ENCODE results near the gene NOLC1.

- TF ChIP-seq, protein P1, sequence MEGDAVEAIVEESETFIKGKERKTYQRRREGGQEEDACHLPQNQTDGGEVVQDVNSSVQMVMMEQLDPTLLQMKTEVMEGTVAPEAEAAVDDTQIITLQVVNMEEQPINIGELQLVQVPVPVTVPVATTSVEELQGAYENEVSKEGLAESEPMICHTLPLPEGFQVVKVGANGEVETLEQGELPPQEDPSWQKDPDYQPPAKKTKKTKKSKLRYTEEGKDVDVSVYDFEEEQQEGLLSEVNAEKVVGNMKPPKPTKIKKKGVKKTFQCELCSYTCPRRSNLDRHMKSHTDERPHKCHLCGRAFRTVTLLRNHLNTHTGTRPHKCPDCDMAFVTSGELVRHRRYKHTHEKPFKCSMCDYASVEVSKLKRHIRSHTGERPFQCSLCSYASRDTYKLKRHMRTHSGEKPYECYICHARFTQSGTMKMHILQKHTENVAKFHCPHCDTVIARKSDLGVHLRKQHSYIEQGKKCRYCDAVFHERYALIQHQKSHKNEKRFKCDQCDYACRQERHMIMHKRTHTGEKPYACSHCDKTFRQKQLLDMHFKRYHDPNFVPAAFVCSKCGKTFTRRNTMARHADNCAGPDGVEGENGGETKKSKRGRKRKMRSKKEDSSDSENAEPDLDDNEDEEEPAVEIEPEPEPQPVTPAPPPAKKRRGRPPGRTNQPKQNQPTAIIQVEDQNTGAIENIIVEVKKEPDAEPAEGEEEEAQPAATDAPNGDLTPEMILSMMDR (conservative IDR thresholded peaks at IDR 0.05 in 1 of 2, IDR thresholded peaks at IDR 0.05 in 1 of 2; ENCODE audit: low read depth in 1 of 2, low read length in 2 of 2), result no peak
- TF ChIP-seq EZH2 (IDR thresholded peaks at IDR 0.05; ENCODE audit: low read length, missing control alignments), result no peak
Measured at GRCh38 chr10:102141583-102142107, 10.5 kb upstream of the NOLC1 start.
